LNCAP (cell line): ENCODE measurements around the gene DEXI.

Experiments
- CTCF ChIP-seq: fragments of 450-650 bp; IDR thresholded peaks from 2 replicates; pipeline ENCODE4 v1.5.1; 2017; ENCODE audit warnings: mild to moderate bottlenecking

DEXI gene

GRCh38 chr16:10976634-10977033, 34.4 kb upstream of the DEXI start:
- TF ChIP-seq CTCF: no peak

DNA sequence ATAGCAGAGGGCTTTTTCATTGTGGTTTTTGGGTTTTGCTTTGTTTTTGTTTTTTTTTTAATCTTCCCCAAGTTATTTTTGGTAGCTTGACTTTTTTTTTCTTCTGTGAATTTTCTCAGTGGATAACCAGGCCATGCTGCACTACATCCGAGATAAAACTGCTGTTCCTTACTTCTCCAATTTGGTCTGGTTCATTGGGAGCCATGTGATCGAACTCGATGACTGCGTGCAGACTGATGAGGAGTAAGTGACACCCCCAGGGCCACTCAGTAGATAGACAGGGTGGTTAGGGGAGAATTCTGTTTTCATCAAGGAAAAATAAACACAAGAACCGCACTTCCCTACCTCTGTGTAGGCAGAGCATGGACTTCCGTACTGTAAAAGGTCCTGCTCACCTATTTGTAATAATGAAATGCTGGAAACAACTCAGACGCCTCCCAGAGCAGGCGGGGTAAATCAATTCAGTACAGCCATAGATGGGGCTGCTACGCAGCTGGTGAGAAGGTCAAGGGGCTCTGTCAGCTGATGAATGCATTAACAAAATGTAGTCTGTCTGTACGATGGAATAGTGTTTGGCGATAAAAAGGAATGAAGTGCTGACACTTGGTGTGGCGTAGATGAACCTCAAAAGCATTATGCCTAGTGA, 30.7 kb upstream of the DEXI start:
- no peak for TF ChIP-seq CTCF

GRCh38 chr16:10972108-10972818, 30.0 kb upstream of the DEXI start:
- no peak for TF ChIP-seq CTCF

DNA sequence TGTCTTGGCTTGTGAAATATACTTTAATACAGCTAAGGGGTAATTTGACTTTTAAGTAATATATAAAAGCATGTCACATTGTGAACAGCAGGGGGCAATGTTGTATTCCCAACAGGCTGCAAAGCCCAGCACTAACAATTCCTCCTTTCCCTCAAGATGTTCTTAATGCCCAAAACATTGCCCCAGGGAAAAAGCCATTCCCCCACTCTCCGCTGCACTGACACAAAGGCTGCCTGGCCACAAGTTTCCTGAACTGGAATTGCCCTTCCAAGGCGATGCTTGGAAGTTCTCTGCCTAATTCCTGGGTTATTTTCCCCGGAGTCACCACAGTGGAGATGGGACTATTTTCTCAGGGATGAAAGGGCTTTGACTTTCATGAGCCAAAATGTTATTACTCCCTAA, 29.3 kb upstream of the DEXI start:
- peak; percentile 73 for TF ChIP-seq CTCF

GRCh38 chr16:10970065-10970464, 27.8 kb upstream of the DEXI start:
- no peak for TF ChIP-seq CTCF

DNA sequence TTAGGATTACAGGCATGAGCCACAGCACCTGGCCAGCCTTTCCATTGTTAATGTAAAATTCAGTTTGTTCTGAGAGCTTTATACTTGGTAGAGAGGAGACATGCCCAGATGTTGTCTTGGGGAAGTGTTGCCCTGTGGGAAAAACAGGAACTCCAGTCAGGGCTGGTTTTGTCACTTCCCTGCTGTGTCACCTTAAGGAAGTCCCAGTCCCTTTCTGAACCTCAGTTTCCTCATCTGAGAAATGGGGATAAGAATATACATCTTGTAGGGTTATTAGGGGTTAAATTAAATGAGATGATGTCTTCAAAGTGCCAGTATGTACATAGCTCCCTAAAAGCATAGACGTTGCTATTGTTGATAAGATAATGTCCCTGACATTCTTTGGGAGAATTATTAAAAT, 27.3 kb upstream of the DEXI start:
- no peak for TF ChIP-seq CTCF

- no peak for TF ChIP-seq CTCF
Observed at GRCh38 chr16:10968498-10968897, 26.2 kb upstream of the DEXI start.

DNA sequence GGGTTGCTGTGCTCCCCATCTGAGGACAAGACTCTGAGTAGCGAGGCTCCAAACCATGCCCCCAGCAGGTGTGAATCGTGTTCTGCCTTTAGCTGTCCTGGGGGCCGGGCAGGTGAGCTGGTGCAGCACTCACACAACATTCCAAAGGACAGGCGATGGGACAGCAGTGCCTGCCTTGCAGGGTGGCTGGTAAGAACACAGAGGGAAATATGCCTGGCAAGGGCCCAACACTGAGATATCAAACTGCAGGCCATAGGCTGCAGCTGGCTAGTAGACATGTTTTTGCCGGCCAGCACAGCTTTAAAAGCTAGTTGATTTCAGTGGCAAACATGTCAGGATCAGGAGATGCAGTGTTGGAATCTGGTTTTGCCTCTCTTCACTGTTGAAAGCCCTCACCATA, 25.7 kb upstream of the DEXI start:
- TF ChIP-seq CTCF: no peak
